Measurements from ENCODE around the gene IL18BP. TPM values are rescaled to one million over a fixed set of nuclear protein-coding genes. Genes with fewer than 3 reads are reported as not detected.
A peak's percentile ranks its signal among the peaks of the same experiment; 100 is the strongest.

IL18BP gene
- total RNA-seq: 1 to 10 TPM; 7.9 to 9.8 (median 9.3) TPM

DNA sequence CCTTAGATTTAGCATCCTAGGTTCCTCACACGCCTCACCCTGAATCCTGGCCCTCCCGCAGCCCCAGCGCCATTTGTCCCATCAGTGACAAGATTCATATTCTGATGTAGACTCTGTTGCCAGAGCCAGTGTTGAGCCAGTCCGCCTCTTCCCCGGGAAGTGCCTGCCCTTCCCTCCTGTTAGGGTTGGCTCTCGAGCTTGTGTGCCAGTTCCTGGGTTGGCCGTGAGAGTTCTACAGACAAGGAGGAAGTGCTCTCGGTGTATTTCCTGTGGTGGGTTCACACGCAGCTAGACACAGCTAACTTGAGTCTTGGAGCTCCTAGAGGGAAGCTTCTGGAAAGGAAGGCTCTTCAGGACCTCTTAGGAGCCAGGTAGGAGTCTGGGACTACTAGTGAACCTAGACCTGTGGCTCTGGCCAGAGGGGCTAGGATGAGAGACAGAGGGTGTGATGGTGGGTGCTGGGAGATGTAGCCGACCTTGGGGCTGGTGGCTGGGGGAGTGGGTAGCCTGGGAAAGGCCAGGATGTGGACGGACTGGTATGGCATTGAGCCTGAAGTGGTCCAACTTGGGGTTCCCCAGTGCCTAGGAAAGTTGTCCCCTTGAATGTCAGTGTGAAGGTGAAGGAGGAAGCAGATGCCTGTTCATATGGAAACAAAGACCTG lies at the start of gene IL18BP:
IL18BP (plus strand) TSS at position 261 of the 662 bp plus-strand sequence. CDS start 1,076 bp downstream, outside the sequence.
- Mint-ChIP-seq H3K4me3 (peak within 1 kb of the TSS; percentile 72), H3K36me3 (ENCODE audit: insufficient read depth) (peaks cover 25% of the 10 kb centered on the region), H3K9me3 (no peaks in the 10 kb centered on the region), H3K27me3 (ENCODE audit: low read depth) (no peaks in the 10 kb centered on the region), H3K4me1 (ENCODE audit: low read depth) (peaks cover 33% of the 10 kb centered on the region)
- DNase-seq: no peak
- peak; percentile 47 to 64 for ATAC-seq

DNA sequence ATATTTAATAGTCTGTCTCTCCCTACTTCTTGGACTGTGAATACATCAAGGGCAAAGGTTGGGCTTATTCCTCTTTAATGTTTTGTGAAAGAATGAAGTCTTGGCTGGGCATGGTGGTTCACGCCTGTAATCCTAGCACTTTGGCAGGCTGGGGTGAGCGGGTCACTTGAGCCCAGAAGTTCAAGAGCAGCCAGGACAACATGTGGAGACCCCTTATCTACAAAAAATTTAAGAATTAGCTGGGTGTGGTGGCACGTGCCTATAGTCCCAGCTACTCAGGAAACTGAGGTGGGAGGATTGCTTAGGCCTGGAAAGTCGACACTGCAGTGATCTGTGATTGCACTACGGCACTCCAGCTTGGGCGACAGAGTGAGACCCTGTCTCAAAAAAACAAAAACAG lies 49.7 kb upstream of the IL18BP start:
- ATAC-seq: no peak
- Mint-ChIP-seq H3K36me3 (ENCODE audit: insufficient read depth) (peaks cover 10% of the 10 kb centered on the region), H3K4me1 (ENCODE audit: low read depth) (peaks cover 15% of the 10 kb centered on the region), H3K27me3 (ENCODE audit: low read depth) (no peaks in the 10 kb centered on the region), H3K9me3 (no peaks in the 10 kb centered on the region), H3K4me3 (no peak overlapping the region)
- DNase-seq: no peak

DNA sequence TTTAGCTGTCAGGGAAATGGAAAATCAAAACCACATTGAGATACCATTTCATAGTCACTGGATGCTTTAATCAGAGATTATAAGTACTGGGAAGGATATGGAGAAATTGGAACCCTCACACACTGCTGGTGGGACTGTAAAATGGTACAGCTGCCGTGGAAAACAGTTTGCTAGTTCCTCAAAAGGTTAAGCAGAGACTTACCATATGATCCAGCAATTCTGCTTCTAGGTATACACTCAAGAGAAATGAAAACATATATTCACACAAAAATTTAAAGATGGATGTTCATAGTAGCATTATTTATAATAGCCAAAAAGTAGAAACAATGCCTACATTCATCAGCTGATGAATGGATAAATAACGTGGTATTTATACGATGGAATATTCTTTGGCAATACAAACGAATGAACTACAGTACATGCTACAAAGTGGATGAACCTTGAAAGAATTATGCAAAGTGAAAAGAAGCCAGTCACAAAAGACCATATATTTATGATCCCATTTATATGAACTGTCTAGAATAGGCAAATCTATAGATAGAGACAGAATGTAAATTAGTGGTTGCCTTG lies 46.9 kb upstream of the IL18BP start:
- Mint-ChIP-seq H3K27me3 (ENCODE audit: low read depth) (no peaks in the 10 kb centered on the region), H3K4me1 (ENCODE audit: low read depth) (peaks cover 16% of the 10 kb centered on the region), H3K4me3 (no peak overlapping the region), H3K36me3 (ENCODE audit: insufficient read depth) (peaks cover 5% of the 10 kb centered on the region), H3K9me3 (no peaks in the 10 kb centered on the region)
- ATAC-seq (no peak), DNase-seq (no peak)

DNA sequence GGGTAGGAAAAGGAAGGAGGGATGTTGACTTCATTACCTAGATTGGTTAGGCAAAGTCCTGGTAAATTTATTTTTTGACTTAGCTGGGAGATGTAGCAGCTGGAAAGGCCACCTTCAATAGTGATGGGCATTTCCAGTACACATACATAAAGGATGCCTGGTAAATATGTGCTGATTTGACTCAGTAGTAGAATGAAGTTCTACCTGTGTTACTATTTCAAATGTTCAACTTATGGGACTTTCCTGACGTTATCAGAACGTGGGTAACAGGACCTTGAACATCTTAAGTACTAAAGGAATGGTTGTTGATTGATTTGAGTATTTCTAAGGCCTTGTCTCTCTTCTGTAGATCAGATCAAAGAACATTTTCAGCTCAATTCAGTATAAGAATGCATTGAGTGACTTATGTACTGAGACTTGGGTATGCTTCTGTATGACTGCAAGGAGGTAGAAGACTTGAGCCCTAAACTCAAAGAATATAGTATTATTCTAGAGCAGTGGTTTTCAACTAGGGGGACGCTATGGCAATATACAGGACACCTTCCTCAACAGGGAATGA lies 42.7 kb upstream of the IL18BP start:
- ATAC-seq (no peak), DNase-seq (no peak)
- Mint-ChIP-seq H3K36me3 (ENCODE audit: insufficient read depth) (peaks cover 12% of the 10 kb centered on the region), H3K27me3 (ENCODE audit: low read depth) (no peaks in the 10 kb centered on the region), H3K9me3 (peaks cover 2% of the 10 kb centered on the region), H3K4me3 (no peak overlapping the region), H3K4me1 (ENCODE audit: low read depth) (peaks cover 12% of the 10 kb centered on the region)

DNA sequence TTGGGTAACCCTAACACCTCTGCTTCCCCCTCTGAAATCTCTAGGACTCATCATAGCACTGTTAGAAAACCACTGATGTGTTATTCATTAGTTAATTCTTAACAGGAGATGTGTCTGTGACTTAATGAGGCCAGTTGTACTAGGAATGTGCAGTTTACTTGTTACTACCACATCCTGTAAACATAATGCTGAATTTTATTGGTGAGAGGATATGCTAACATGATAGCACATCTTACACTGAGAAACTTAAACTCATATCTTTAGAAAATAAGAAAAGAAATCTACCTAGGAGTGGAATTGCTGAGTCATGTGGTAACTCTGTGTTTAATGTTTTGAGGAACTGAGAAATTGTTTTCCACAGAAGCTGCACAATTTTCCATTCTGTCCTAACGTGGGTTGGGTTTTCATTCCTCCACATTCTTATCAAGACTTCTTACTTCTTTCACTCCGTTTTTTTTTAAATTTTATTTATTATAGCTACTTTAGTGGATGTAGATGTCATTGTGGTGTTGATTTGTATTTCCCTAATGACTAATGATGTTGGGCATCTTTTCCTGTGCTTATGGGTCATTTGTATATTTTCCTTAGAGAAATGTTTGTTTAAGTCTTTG lies 36.2 kb upstream of the IL18BP start:
- Mint-ChIP-seq H3K27me3 (ENCODE audit: low read depth) (no peaks in the 10 kb centered on the region), H3K36me3 (ENCODE audit: insufficient read depth) (peaks cover 22% of the 10 kb centered on the region), H3K4me1 (ENCODE audit: low read depth) (peaks cover 13% of the 10 kb centered on the region), H3K4me3 (peak overlapping the region; percentile 12), H3K9me3 (peaks cover 4% of the 10 kb centered on the region)
- peak; percentile 48 to 62 for ATAC-seq
- DNase-seq: no peak

DNA sequence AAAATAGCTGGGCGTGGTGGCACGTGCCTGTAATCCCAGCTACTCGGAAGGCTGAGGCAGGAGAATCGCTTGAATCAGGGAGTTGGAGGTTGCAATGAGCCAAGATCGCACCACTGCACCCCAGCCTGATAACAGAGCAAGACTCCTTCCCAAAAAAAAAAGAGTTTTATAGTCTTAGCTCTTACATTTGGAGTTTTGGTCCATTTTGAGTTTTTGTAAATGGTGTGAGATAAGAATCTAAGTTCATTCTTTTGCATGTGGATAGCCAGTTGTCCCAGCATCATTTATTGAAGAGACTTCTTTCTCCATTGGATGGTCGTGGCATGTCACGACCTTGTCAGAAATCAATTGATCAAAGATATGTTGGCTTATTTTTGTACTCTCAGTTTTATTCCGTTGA lies 35.2 kb upstream of the IL18BP start:
- Mint-ChIP-seq H3K9me3 (peaks cover 4% of the 10 kb centered on the region), H3K4me3 (no peak overlapping the region), H3K4me1 (ENCODE audit: low read depth) (peaks cover 13% of the 10 kb centered on the region), H3K36me3 (ENCODE audit: insufficient read depth) (peaks cover 23% of the 10 kb centered on the region), H3K27me3 (ENCODE audit: low read depth) (no peaks in the 10 kb centered on the region)
- ATAC-seq (no peak), DNase-seq (no peak)

DNA sequence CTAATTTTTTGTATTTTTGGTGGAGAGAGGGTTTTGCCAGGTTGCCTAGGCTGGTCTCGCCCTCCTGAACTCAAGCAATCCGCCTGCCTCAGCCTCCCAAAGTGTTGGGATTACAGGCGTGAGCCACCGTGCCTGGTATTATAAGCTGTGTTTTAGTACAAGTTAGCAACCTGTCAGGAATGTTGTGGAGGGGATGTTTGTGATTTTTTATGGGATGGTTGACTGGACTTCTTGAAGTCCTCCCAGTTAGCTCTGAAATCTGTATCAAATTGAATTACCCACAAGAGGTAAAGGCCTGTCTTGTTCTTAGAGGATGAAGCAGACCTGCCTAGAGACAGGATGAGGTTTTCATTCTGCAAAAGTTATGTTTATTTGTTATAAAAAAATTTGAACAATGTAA lies 34.1 kb upstream of the IL18BP start:
- DNase-seq (no peak), ATAC-seq (no peak)
- Mint-ChIP-seq H3K9me3 (peaks cover 4% of the 10 kb centered on the region), H3K4me1 (ENCODE audit: low read depth) (peaks cover 13% of the 10 kb centered on the region), H3K4me3 (no peak overlapping the region), H3K27me3 (ENCODE audit: low read depth) (no peaks in the 10 kb centered on the region), H3K36me3 (ENCODE audit: insufficient read depth) (peaks cover 23% of the 10 kb centered on the region)

DNA sequence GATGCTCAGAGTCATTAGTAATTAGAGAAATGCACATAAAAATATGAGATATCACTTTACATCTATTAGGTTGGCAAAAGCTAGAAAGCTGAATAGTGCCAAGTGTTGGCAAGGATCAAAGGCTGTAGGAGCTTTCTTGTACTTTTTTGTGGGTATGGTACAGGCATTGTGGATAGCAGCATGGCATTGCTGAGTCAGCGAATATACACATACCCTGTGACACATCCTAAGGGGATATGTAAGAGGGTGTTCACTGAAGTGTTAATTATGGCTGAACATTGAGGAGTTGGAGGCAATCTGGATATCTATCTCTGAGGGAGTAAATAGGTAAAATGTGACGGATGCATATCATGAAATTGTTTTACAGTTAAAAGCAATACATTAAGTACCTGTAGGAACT lies 27.0 kb upstream of the IL18BP start:
- no peak for DNase-seq
- no peaks in the 10 kb centered on the region for H3K27me3 Mint-ChIP-seq (ENCODE audit: low read depth)
- no peak for ATAC-seq
- H3K9me3 Mint-ChIP-seq: no peaks in the 10 kb centered on the region
- H3K36me3 Mint-ChIP-seq (ENCODE audit: insufficient read depth): peaks cover 10% of the 10 kb centered on the region
- H3K4me1 Mint-ChIP-seq (ENCODE audit: low read depth): no peaks in the 10 kb centered on the region
- no peak overlapping the region for H3K4me3 Mint-ChIP-seq

DNA sequence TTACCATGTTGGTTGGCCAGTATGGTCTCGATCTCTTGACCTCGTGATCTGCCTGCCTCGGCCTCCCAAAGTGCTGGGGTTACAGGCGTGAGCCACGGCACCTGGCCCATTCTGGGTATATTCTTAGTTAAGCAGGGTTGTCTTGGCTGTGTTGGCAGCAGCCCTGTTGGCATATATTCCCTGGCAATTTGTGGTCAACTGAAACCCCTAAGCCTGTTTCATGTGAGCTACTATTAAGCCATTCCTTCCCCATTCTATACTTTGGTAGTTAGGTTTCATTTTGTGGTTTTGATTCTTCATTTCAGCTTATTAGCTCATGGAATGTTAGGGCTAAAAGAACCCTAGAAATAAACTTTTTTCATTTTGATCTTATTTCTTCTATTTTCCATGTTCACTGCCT lies 22.2 kb upstream of the IL18BP start:
- Mint-ChIP-seq H3K27me3 (ENCODE audit: low read depth) (no peaks in the 10 kb centered on the region), H3K4me3 (no peak overlapping the region), H3K9me3 (no peaks in the 10 kb centered on the region), H3K36me3 (ENCODE audit: insufficient read depth) (peaks cover 14% of the 10 kb centered on the region), H3K4me1 (ENCODE audit: low read depth) (peaks cover 2% of the 10 kb centered on the region)
- DNase-seq (no peak), ATAC-seq (no peak)

DNA sequence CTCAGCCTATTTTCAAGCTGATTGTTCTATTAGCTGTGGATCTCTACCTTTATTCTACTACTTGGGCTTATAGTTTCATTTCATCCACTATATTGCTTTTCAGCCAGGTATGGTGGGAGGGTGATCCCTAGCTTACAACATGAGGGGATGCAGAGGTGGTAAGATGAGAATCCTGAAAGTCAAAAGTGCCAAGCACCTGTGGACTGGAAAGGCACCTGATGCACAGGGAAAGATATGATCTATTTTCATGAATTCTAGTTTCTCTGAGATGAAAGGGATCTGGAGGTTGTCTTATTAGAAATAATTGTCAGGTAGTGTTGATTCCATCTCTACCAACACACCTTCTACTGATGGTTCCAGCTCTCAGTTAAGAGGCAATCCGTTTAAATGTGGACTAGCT lies 21.6 kb upstream of the IL18BP start:
- Mint-ChIP-seq H3K27me3 (ENCODE audit: low read depth) (no peaks in the 10 kb centered on the region), H3K4me1 (ENCODE audit: low read depth) (peaks cover 2% of the 10 kb centered on the region), H3K4me3 (no peak overlapping the region), H3K9me3 (no peaks in the 10 kb centered on the region), H3K36me3 (ENCODE audit: insufficient read depth) (peaks cover 12% of the 10 kb centered on the region)
- ATAC-seq (no peak), DNase-seq (no peak)

DNA sequence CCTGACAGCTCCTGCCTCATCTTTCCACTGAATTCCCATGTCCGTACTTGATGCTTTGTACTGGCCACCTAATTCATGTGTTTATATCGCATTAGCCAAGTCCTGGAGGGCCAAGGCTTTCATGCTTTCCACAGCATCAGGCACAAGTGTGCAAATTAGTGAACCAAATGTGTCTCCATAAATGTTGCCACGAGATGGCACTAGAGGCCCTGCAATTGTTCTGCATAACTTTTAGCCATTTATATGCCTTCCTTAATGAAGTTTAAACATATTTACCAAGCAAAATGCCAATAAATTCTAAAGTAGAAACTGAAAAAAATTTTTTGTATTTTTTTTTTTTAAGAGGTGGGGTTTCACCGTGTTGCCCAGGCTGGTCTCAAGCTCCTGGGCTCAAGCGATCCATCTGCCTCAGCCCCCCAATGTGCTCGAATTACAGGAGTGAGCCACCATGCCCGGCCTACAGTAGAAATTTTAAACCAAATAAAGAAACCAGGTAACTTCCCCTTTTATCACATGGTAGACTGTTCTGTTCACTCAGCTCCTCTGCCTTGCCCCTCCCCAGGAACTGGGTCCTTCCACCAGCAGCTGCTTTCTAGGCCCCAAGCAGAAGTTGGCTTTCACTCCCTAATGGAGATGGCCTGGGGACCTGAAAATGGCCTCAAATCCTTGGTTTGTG lies 20.8 kb upstream of the IL18BP start:
- no peak overlapping the region for H3K4me3 Mint-ChIP-seq
- DNase-seq (peak; percentile 44), ATAC-seq (peak; percentile 38 to 58)
- no peaks in the 10 kb centered on the region for H3K9me3 Mint-ChIP-seq
- no peaks in the 10 kb centered on the region for H3K27me3 Mint-ChIP-seq (ENCODE audit: low read depth)
- peaks cover 2% of the 10 kb centered on the region for H3K4me1 Mint-ChIP-seq (ENCODE audit: low read depth)
- peaks cover 12% of the 10 kb centered on the region for H3K36me3 Mint-ChIP-seq (ENCODE audit: insufficient read depth)

DNA sequence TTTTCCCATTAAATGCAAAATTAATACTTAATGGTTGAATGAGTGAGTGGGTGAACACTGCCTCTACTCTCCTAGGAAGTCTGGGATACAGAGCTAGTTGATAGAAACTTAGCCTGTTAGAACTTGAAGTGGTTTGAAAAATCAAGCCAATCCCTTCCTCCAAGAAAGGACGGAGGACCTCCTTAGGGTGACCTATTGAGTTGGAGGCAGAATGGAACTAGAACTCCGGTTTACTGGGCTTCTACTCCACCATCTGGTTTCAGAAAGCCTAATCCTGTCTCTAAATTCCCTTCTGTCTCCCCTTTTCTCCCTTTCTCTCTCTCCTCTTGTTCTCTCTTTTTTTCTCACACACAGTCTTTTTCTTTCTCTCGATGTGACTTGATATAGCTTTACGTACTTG lies 19.6 kb upstream of the IL18BP start:
- ATAC-seq (no peak), DNase-seq (no peak)
- Mint-ChIP-seq H3K4me3 (no peak overlapping the region), H3K4me1 (ENCODE audit: low read depth) (peaks cover 2% of the 10 kb centered on the region), H3K9me3 (no peaks in the 10 kb centered on the region), H3K27me3 (ENCODE audit: low read depth) (no peaks in the 10 kb centered on the region), H3K36me3 (ENCODE audit: insufficient read depth) (peaks cover 12% of the 10 kb centered on the region)

DNA sequence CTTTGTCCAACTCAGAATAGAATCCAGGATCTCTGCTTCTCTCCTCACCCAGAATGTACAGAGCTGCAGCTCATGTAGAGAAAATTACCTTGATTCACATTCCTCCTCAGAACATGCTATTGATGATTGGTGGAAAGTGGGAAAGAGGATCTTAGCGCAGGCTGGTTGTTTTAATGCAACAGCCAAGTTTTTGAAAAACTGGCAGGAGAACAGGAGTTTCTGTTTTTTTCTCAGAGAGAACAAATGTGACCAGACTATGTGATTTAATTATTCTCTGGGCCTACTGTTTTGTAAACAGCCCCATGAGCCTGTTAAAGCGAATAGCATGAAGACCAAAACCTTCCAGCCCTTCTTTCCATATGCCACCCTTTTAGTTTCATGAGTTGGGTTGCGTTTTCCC lies 19.1 kb upstream of the IL18BP start:
- Mint-ChIP-seq H3K36me3 (ENCODE audit: insufficient read depth) (peaks cover 12% of the 10 kb centered on the region), H3K4me3 (no peak overlapping the region)

DNA sequence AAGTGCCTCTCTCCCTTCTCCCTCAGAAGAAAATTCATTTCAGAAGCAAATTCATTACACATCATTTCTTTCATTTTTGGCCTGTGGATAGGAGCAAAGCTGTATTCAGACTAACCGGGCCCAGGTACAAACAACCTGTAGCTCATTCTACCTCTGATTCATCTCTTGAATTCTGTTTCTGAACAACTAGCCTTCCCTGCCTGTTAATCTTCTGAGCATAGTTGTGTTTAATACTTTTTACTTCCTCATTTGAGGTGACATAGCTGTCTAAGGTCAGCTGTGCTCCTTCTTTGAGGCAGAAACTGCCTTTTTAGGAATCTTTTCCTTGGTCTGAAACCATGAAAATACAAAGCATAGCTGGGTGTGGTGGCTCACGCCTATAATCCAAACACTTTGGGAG lies 12.6 kb upstream of the IL18BP start:
- Mint-ChIP-seq H3K4me1 (ENCODE audit: low read depth) (peaks cover 4% of the 10 kb centered on the region), H3K9me3 (no peaks in the 10 kb centered on the region), H3K27me3 (ENCODE audit: low read depth) (no peaks in the 10 kb centered on the region), H3K4me3 (no peak overlapping the region), H3K36me3 (ENCODE audit: insufficient read depth) (peaks cover 21% of the 10 kb centered on the region)
- no peak for DNase-seq
- no peak for ATAC-seq

More for the DNA sequence above, 19.1 kb upstream of the IL18BP start:
- Mint-ChIP-seq H3K9me3 (no peaks in the 10 kb centered on the region), H3K27me3 (ENCODE audit: low read depth) (no peaks in the 10 kb centered on the region), H3K4me1 (ENCODE audit: low read depth) (peaks cover 2% of the 10 kb centered on the region)
- ATAC-seq: no peak
- no peak for DNase-seq
